Kidney epithelial cell (primary cell): ENCODE results near the gene NAV2. TPM values are rescaled to one million over a fixed set of nuclear protein-coding genes. Genes with fewer than 3 reads are reported as not detected.

ENCODE experiments used
- DNase-seq: peaks from one replicate; pipeline ENCODE4 v3.0.0-alpha.2; 2010; ENCODE audit warnings: low read depth
- H3K27me3 ChIP-seq: 2 replicates; pipeline ENCODE4 v1.6.0; 2011; ENCODE audit warnings: low read length; ENCODE audit not compliant: control insufficient read depth, insufficient read depth
- H3K36me3 ChIP-seq: 2 replicates; pipeline ENCODE4 v1.5.1; 2011; ENCODE audit warnings: low read length; ENCODE audit not compliant: control insufficient read depth, insufficient read depth
- H3K4me3 ChIP-seq: 2 replicates; pipeline ENCODE4 v1.5.1; 2011; ENCODE audit warnings: low read depth, mild to moderate bottlenecking, control low read depth, low read length
- total RNA-seq: library from RNA; depleted of rRNA; stranded (reverse); fragments of >200 nt; gene quantifications from 2 replicates; pipeline ENCODE4 v1.2.3, GENCODE V29; 2015
- TF ChIP-seq, protein P1 (sequence below): IDR thresholded peaks from 2 replicates; pipeline ENCODE4 v1.5.1; 2011; ENCODE audit warnings: mild to moderate bottlenecking, moderate library complexity, low read length, control low read depth, inconsistent platforms; ENCODE audit not compliant: insufficient read depth, poor library complexity, severe bottlenecking

NAV2 gene
- total RNA-seq, 1 donor from 2014 or later: 41.5 TPM

- DNase-seq: no peak
- TF ChIP-seq, protein P1, sequence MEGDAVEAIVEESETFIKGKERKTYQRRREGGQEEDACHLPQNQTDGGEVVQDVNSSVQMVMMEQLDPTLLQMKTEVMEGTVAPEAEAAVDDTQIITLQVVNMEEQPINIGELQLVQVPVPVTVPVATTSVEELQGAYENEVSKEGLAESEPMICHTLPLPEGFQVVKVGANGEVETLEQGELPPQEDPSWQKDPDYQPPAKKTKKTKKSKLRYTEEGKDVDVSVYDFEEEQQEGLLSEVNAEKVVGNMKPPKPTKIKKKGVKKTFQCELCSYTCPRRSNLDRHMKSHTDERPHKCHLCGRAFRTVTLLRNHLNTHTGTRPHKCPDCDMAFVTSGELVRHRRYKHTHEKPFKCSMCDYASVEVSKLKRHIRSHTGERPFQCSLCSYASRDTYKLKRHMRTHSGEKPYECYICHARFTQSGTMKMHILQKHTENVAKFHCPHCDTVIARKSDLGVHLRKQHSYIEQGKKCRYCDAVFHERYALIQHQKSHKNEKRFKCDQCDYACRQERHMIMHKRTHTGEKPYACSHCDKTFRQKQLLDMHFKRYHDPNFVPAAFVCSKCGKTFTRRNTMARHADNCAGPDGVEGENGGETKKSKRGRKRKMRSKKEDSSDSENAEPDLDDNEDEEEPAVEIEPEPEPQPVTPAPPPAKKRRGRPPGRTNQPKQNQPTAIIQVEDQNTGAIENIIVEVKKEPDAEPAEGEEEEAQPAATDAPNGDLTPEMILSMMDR: no peak
- Histone ChIP-seq H3K4me3 (no peak overlapping the region), H3K27me3 (no peaks in the 10 kb centered on the region), H3K36me3 (no peaks in the 10 kb centered on the region)
These were observed 267.8 kb downstream of the NAV2 start for GRCh38 chr11:19980388-19980787.

- TF ChIP-seq, protein P1: no peak
- DNase-seq: no peak
- Histone ChIP-seq H3K4me3 (no peak overlapping the region), H3K36me3 (no peaks in the 10 kb centered on the region), H3K27me3 (no peaks in the 10 kb centered on the region)
These were observed 268.5 kb downstream of the NAV2 start for GRCh38 chr11:19980957-19981669.

- H3K4me3 ChIP-seq: no peak overlapping the region
- no peaks in the 10 kb centered on the region for H3K27me3 ChIP-seq
- DNase-seq: no peak
- no peaks in the 10 kb centered on the region for H3K36me3 ChIP-seq
- TF ChIP-seq, protein P1: no peak
These were observed 270.3 kb downstream of the NAV2 start for GRCh38 chr11:19982774-19983495.

DNA sequence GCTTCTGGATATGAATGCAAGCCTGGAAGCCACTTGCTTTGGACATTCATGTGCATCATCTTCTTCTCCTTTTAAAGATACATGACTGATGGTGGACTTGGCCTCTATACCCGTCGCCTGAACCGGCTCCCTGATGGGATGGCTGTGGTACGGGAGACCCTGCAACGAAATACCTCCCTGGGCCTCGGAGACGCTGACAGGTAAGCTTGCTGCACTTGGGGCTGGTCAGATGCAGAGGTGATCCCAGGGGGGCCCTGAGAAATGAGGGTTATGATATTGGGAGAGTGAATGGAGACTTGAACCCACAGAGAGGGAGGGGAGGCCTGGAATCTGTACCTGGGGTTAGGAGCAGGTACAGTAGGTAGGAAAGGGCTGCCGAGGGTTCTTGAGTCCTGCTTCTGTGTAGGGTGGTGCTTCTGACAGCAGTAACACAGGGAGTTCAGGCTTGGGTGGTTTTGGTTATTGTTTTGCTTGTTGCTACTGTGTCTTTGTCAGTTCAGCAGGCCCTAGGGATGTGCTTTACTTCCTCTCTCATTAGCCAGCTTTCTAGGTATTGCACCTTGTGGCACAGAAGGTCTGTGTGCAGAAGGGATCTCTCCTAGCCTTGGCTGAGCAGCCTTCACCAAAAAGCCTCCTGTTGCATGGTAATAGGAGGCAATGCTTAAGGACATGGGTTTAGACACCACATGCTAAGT lies 271.6 kb downstream of the NAV2 start:
- TF ChIP-seq, protein P1: no peak
- no peak for DNase-seq
- H3K4me3 ChIP-seq: no peak overlapping the region
- no peaks in the 10 kb centered on the region for H3K36me3 ChIP-seq
- H3K27me3 ChIP-seq: no peaks in the 10 kb centered on the region

DNA sequence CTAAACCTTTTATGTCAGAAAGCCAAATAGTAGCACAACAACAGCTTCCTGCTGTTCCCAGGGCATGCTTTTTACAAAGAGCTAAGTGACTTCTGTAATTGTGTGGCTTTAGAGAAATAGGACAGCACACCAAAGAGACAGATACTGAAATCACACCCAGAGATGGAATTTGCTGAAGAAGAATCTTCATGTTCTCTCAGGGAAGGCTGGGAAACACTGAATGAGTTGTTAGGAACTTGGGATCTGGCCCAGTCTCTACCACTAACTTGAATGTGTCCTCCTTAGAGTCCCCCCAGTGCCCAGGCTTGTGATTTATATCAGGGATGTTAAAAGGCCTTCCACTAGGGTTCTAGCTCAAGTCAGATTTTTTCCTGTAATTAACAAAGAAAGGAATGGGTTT lies 272.5 kb downstream of the NAV2 start:
- no peak overlapping the region for H3K4me3 ChIP-seq
- DNase-seq: no peak
- TF ChIP-seq, protein P1: no peak

More for the DNA sequence above, 272.5 kb downstream of the NAV2 start:
- no peaks in the 10 kb centered on the region for H3K27me3 ChIP-seq
- no peaks in the 10 kb centered on the region for H3K36me3 ChIP-seq
